Stimulated activated naive B cell treated with anti-CD40 and anti-IgM and Interleukin-4, amounts not matched to agents 10 μg/mL and 1 μg/mL and 100 μg/mL, for 72 hours (primary cell): ENCODE measurements around the gene ASTN2.

ENCODE experiments used
- ATAC-seq, 2 donors: fragments of 150-1000 bp; cut with Tn5 transposase; replicated peaks; 2 replicates each; pipeline ENCODE4 v1.10.0; 2021; ENCODE audit warnings: moderate library complexity in 1 of 2
- DNase-seq: peaks from one replicate; pipeline ENCODE4 v3.0.0; 2021
- H3K27ac Mint-ChIP-seq: one replicate; pipeline ENCODE4 v1.8.0; 2022; ENCODE audit warnings: mild to moderate bottlenecking, mixed read lengths
- H3K27me3 Mint-ChIP-seq, 2 donors: one replicate each; pipeline ENCODE4 v1.8.0; 2022; ENCODE audit warnings: mixed read lengths in 2 of 2
- H3K36me3 Mint-ChIP-seq, 2 donors: one replicate each; pipeline ENCODE4 v1.8.0; 2022; ENCODE audit warnings: mixed read lengths in 2 of 2, mild to moderate bottlenecking in 1 of 2
- H3K4me1 Mint-ChIP-seq, 2 donors: one replicate each; pipeline ENCODE4 v1.8.0; 2022; ENCODE audit warnings: mixed read lengths in 2 of 2, mild to moderate bottlenecking in 1 of 2
- H3K4me3 Mint-ChIP-seq, 2 donors: one replicate each; pipeline ENCODE4 v1.8.0; 2022; ENCODE audit warnings: mild to moderate bottlenecking in 2 of 2, mixed read lengths in 2 of 2, moderate library complexity in 1 of 2
- H3K9me3 Mint-ChIP-seq, 2 donors: one replicate each; pipeline ENCODE4 v1.8.0; 2022; ENCODE audit warnings: mixed read lengths in 2 of 2, mild to moderate bottlenecking in 1 of 2

ASTN2 gene

DNA sequence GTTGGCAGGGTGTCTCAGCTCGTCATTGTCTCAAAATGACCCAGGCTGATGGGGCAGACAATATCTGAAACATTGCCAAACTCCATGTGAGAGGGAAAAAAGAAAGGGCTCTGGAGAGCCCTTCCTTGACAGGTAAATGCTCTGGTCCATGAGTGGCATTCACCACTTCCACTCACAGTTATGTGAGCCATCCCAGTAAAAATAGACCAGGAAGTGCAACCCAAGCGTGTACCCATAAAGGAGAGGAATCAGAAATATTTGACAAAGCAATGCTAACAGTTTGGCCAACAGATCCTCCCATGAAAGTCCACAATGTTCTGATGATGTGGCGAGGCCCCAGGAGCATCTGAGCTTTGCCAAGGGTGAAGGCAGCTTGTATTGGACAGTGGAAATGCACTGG lies 49.4 kb downstream of the ASTN2 start:
- peaks cover 0 to 7% of the 10 kb centered on the region in 2 donors for H3K9me3 Mint-ChIP-seq
- H3K36me3 Mint-ChIP-seq = no peaks in the 10 kb centered on the region
- DNase-seq = no peak
- no peak for ATAC-seq
- no peaks in the 10 kb centered on the region for H3K27me3 Mint-ChIP-seq
- H3K4me3 Mint-ChIP-seq = no peak overlapping the region
- H3K4me1 Mint-ChIP-seq = no peaks in the 10 kb centered on the region
- H3K27ac Mint-ChIP-seq = no peak overlapping the region

DNA sequence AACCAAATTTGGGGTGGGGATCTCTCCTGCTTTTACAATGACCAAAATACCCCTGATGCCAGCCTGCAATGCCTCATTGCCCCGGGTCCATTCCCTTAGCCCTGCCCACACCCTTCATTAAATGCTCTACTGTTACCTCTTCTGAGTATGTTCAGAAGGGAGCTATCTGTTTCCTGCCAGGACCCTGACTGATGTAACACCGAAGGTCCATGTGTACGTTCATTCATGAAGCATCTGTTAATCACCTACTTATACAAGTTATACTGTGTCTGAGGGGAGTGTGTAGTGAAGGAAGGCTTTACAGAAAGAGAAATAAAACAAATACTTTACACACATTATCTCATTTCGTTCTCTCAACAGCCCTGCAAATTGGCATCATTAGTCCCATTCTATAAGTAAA lies 51.9 kb downstream of the ASTN2 start:
- ATAC-seq = no peak
- Mint-ChIP-seq H3K27ac (no peak overlapping the region), H3K9me3 (peaks cover 2 to 7% of the 10 kb centered on the region in 2 donors), H3K4me3 (no peak overlapping the region), H3K27me3 (no peaks in the 10 kb centered on the region), H3K4me1 (no peaks in the 10 kb centered on the region), H3K36me3 (no peaks in the 10 kb centered on the region)
- no peak for DNase-seq

DNA sequence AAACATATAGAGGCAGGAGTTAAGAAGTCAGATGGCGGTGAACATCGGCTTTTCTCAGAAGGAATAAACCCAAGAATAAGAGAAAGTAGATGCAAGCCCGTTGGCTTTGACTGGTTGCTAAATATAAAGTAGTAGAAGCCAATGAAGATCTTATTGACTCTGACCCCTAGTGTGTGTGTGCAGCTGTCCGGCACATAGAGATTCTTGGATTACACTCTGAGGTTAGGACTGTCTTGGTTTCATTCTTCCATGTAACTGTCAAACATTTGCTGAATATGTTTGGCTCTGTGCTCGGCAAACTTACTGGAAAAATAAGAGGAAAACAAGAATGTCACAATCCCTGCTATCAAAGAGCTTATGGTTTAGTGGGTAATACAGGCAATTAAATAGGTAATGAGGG lies 54.9 kb downstream of the ASTN2 start:
- H3K4me3 Mint-ChIP-seq = no peak overlapping the region
- H3K36me3 Mint-ChIP-seq = no peaks in the 10 kb centered on the region

DNA sequence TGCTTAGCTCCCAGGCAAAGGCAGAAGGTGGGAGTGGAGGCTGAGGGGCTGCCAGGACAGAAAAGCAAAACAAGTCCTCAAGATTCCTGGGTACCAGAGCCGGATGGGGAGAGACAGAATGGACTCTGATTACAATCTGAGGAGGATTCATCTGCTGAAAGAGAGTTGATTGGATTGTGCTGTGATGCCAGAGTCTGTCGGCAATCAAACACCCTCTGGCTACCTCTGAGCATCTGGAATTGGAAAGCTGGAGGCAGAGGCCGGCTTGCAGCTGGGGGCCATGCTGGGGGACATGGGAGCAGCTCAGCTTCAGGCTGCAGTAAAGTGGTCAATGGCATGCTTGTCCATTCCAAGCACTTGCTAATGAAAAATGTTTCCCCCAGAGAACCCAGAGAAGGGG lies 59.3 kb downstream of the ASTN2 start:
- H3K4me1 Mint-ChIP-seq = no peaks in the 10 kb centered on the region
- H3K27ac Mint-ChIP-seq = no peak overlapping the region
- ATAC-seq (no peak), DNase-seq (no peak)
- peaks cover 0 to 4% of the 10 kb centered on the region in 2 donors for H3K9me3 Mint-ChIP-seq
- H3K4me3 Mint-ChIP-seq = no peak overlapping the region
- no peaks in the 10 kb centered on the region for H3K27me3 Mint-ChIP-seq
- H3K36me3 Mint-ChIP-seq = no peaks in the 10 kb centered on the region

More for the DNA sequence above, 54.9 kb downstream of the ASTN2 start:
- Mint-ChIP-seq H3K9me3 (peaks cover 2 to 7% of the 10 kb centered on the region in 2 donors), H3K27me3 (no peaks in the 10 kb centered on the region), H3K4me1 (no peaks in the 10 kb centered on the region), H3K27ac (no peak overlapping the region)
- ATAC-seq (no peak), DNase-seq (no peak)

DNA sequence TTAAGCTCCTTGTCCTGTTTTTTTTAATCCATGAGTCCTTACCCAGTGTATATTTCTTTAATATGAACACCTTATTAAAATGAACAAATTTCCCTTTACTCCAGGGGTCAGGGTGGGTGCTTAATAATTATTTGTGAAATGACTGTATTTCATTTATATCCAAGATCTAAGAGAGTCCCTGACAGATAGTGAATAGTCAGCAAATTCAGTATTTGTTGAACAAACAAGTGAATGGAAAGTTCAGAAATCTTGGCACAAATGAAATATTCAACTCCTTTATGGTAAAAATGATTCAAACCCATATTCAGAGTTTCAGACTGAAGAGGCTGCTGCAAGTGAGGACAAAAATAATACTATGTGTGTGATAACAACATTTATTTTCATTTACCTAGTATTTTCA lies 59.9 kb downstream of the ASTN2 start:
- Mint-ChIP-seq H3K4me3 (no peak overlapping the region), H3K27ac (no peak overlapping the region), H3K4me1 (no peaks in the 10 kb centered on the region), H3K36me3 (no peaks in the 10 kb centered on the region), H3K9me3 (peaks cover 0 to 4% of the 10 kb centered on the region in 2 donors), H3K27me3 (no peaks in the 10 kb centered on the region)
- DNase-seq (no peak), ATAC-seq (no peak)

DNA sequence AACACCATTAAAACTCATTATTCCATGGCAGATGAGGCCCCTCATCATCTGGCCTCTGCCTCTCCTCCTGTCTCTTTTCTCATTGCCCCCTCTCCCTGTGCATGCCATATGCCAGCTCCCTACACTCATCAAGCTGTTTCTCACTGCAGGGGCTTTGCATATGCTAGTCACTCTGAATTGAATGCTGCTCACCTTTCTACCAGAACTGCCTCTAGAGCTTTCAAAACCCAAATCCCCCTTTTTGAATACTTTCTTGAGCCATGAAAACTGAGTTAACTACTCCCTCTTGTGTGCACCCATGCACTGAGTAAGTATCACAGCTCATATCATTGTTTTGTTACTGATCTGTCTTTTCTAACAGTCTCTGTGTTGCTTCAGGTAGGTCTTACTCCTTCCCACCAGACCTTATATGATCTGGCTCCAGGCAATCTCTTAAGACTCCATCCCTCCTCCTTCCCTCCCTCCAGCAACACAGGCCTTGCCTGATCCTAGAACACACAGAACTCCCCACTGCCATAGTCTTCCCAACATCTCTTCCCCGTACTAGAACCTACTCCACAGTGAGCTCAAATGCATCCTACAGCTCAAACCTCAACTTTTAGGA lies 60.5 kb downstream of the ASTN2 start:
- Mint-ChIP-seq H3K4me3 (no peak overlapping the region), H3K27ac (no peak overlapping the region), H3K27me3 (no peaks in the 10 kb centered on the region), H3K36me3 (no peaks in the 10 kb centered on the region), H3K4me1 (no peaks in the 10 kb centered on the region), H3K9me3 (peaks cover 0 to 4% of the 10 kb centered on the region in 2 donors)
- DNase-seq (no peak), ATAC-seq (no peak)

DNA sequence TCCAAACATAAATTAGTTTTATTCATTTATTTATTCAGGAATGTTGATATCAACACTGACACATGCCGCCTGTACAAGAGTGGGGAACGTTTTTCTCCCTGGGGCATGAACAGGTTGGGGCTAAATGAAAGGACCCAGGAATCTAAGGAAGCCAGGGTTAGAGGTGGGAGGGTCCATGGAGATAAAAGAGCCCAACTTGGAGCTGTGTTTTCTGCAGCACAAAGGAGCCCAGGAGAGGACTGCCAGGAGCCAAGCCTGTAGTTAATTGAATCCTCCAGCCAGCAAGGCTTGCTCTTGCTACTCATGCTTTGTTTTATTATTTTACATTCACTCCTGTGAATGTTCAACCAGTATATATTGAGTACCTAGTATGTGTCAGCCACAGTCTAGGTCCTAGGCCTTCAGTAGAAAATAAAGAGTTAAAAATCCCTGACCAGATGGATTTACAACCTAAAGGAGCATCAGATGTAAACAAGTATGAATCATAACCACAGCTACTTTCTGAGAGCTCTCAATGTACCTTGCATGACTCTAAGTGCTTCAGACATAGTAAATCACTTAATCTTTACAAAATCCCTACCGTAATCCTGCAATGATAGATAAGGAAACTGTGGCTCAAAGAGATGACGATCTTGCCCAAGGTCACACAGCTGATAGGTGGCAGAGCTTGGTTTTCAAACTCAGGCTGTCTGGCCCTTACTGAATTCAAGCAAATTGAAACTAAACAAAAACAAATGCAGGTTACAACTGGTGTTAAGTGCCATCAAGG lies 69.8 kb downstream of the ASTN2 start:
- Mint-ChIP-seq H3K36me3 (no peaks in the 10 kb centered on the region), H3K27me3 (no peaks in the 10 kb centered on the region), H3K9me3 (no peaks in the 10 kb centered on the region), H3K4me1 (no peaks in the 10 kb centered on the region), H3K4me3 (no peak overlapping the region), H3K27ac (no peak overlapping the region)
- DNase-seq (no peak), ATAC-seq (no peak)

DNA sequence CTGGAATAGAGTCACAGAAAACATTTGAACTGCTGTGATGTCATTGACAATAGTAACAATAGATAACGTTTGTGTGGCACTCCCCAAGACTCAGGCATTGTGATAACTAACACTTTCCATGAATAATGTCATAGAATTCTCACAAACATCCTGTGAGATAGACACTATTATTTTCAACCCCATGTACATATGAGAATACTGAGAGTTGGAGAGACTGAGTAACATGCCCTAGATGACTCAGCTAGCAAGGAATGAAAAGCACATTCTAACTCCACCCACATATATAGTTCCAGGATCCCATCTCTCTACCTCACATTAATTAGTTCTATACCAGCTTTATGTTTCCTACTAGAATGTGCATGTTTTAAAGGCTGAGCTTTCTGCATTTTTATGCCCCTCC lies 71.4 kb downstream of the ASTN2 start:
- H3K36me3 Mint-ChIP-seq = no peaks in the 10 kb centered on the region
- no peak overlapping the region for H3K27ac Mint-ChIP-seq
- no peaks in the 10 kb centered on the region for H3K9me3 Mint-ChIP-seq
- DNase-seq = no peak
- H3K27me3 Mint-ChIP-seq = no peaks in the 10 kb centered on the region
- ATAC-seq = no peak
- no peak overlapping the region for H3K4me3 Mint-ChIP-seq
- no peaks in the 10 kb centered on the region for H3K4me1 Mint-ChIP-seq

DNA sequence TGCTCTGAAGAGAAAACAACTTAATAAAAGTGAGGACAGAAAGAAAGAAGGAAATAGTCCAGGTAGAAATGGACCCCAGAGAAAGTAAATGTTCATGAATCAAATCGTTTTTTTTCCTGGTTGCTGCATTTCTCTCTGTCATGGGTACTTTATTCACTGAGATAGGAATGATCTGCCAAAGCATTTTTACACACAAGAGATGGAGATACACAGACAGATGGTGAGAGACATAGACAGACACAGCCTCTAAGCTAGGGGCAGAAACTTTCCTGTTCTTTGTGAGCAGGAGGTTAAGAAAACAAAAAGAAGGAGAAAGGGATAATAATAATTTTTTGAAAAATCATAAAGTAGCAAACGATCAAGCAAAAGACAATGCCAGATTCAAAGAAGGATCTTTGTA lies 73.7 kb downstream of the ASTN2 start:
- no peak overlapping the region for H3K4me3 Mint-ChIP-seq
- no peaks in the 10 kb centered on the region for H3K36me3 Mint-ChIP-seq
- no peak overlapping the region for H3K27ac Mint-ChIP-seq
- H3K9me3 Mint-ChIP-seq = no peaks in the 10 kb centered on the region
- H3K4me1 Mint-ChIP-seq = no peaks in the 10 kb centered on the region
- no peaks in the 10 kb centered on the region for H3K27me3 Mint-ChIP-seq
- DNase-seq = no peak
- no peak for ATAC-seq

DNA sequence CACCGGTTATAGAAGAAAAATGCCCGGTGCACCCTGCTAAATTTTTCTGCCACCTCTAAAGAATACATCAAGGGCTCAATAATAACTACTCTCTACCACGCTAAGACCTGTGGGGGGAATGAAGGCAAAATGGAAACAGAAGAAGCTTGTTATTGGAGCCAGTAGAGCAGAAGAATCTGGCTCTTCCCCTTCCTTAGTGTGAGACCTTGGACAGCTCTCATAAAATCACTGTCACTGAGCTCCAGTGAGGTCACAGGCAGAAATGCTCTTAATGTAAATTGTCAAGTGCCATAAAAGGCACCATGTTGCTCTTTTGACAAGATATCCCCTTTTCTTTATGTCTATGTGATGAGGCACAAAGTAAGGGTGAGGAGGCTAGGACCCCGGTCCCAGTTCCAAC lies 74.4 kb downstream of the ASTN2 start:
- H3K27ac Mint-ChIP-seq = no peak overlapping the region
- no peak overlapping the region for H3K4me3 Mint-ChIP-seq
- no peaks in the 10 kb centered on the region for H3K4me1 Mint-ChIP-seq
- ATAC-seq = no peak
- no peaks in the 10 kb centered on the region for H3K36me3 Mint-ChIP-seq
- DNase-seq = no peak
- H3K27me3 Mint-ChIP-seq = no peaks in the 10 kb centered on the region
- no peaks in the 10 kb centered on the region for H3K9me3 Mint-ChIP-seq

DNA sequence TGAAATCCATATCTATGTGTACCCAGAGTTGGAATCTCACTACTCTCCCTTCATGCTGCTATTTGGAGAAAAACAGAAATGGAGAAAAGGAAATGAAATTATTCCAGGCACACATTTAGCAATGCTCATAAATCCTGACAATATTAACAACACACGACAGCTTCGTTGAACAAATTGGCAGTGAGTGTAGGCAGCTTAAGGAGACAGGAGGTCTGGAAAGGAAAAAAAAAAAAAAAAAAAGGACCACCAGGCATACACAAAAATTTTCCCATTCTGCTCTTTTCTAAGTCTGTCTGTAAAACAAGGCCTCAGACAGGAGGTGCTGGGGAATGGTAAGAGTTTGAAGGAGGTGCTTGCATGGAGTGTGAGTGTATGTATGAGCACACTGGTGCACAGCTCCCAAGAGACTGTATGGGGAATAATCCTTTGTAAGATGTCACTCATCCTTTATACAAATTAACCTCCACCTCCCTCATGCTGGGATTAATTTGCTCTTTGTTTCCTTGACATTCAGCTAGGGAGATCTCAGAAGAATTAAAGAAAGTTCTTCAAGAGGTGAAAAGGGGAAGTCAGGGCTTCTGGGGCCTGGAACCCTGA lies 78.9 kb downstream of the ASTN2 start:
- no peaks in the 10 kb centered on the region for H3K27me3 Mint-ChIP-seq
- no peaks in the 10 kb centered on the region for H3K4me1 Mint-ChIP-seq

DNA sequence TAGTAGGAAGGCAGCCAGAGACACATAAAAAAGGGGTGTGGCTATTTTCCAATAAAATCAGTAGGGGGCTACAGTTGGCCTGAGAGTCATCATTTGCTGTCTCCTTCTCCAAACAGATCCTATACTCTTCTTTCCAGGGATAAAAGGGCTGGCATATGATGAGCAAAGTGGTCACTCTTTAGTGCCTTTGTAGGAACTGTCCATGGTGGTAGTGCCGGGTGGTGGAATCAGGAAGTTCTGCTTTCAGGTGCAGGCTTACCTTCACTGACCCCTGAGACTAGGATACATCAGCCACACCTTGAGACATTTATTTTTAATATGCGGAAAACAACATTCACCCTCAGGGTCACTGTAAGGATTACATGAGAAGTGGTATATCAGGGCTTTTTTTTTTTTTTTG lies 80.8 kb downstream of the ASTN2 start:
- ATAC-seq = no peak
- peaks cover 0 to 1% of the 10 kb centered on the region in 2 donors for H3K9me3 Mint-ChIP-seq
- no peaks in the 10 kb centered on the region for H3K27me3 Mint-ChIP-seq
- no peak for DNase-seq
- H3K27ac Mint-ChIP-seq = no peak overlapping the region
- H3K36me3 Mint-ChIP-seq = no peaks in the 10 kb centered on the region
- H3K4me1 Mint-ChIP-seq = no peaks in the 10 kb centered on the region
- no peak overlapping the region for H3K4me3 Mint-ChIP-seq

More for the DNA sequence above, 78.9 kb downstream of the ASTN2 start:
- H3K36me3 Mint-ChIP-seq = no peaks in the 10 kb centered on the region
- no peak for ATAC-seq
- no peak overlapping the region for H3K27ac Mint-ChIP-seq
- H3K4me3 Mint-ChIP-seq = no peak overlapping the region
- peaks cover 0 to 1% of the 10 kb centered on the region in 2 donors for H3K9me3 Mint-ChIP-seq
- DNase-seq = no peak

DNA sequence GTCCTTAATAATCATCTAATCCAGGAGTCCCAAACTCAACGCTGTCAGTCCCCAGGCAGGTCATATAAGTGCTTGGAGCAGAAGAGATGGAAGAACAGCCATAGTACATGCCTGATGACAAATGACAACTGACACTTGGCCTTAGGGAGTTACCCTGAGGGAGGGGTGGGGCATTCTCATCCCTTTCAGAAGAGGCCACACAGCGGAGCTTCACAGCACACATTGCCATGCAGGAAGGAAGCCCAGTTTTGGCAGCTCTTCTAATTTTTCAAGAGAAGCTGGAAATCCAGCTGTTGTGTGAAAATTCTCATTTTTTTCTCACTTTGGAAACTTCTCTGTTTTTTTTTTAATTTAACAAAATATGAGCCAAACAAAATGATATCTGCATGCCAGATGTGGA lies 89.0 kb downstream of the ASTN2 start:
- DNase-seq (no peak), ATAC-seq (no peak)
- no peak overlapping the region for H3K27ac Mint-ChIP-seq
- no peak overlapping the region for H3K4me3 Mint-ChIP-seq
- no peaks in the 10 kb centered on the region for H3K27me3 Mint-ChIP-seq
- H3K9me3 Mint-ChIP-seq = peaks cover 2 to 16% of the 10 kb centered on the region in 2 donors
- no peaks in the 10 kb centered on the region for H3K4me1 Mint-ChIP-seq
- no peaks in the 10 kb centered on the region for H3K36me3 Mint-ChIP-seq

DNA sequence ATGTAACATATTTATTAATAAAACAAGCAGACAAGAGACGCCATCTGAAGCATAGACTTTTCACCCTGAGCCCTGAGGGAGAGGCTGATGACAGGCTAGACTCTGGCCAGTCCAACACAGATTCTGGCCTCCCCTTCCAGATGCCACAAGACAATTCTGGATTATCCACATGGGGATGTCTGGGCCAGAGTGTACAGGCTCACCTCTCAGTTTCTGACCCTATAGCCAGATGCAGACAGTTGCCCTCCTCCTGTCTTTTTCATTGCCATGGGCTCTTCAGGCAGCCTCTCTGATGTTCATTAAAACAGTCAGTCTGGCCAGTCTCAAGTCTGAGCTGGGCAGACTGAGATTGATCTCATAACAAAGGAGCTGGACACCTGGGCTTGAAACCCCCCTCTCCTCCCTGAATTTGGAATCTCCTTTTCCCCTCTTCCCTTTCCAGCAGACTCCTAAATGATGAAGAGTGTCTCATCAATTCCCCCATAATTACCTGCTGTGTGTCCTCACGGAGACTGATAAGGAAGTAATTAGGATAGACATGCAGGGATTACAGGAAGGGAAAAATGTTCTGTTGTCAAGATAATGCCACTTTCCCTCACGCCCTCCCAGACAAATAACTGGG lies 89.6 kb downstream of the ASTN2 start:
- DNase-seq (no peak), ATAC-seq (no peak)
- H3K4me1 Mint-ChIP-seq = no peaks in the 10 kb centered on the region
- peaks cover 2 to 16% of the 10 kb centered on the region in 2 donors for H3K9me3 Mint-ChIP-seq
- H3K27ac Mint-ChIP-seq = no peak overlapping the region
- no peaks in the 10 kb centered on the region for H3K27me3 Mint-ChIP-seq
- no peaks in the 10 kb centered on the region for H3K36me3 Mint-ChIP-seq
- H3K4me3 Mint-ChIP-seq = no peak overlapping the region

DNA sequence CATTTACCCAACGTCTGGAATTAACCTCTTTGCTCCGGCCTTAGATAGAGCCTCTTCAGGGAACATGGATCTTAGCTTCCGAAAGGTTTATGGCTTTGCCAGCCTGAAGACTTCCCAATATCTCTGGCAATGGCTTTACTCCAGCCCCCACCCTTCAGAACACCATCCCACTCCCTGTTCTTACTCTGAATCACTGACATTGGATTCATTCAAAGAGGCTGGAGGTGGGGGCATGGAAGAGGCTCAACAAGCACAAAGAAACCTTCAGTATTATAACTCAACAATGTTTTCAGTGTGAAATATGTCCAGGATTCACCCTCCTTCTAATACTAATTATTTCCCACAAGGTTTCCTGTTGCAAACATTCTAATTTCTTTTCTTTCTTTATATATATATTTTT lies 91.5 kb downstream of the ASTN2 start:
- H3K27me3 Mint-ChIP-seq = no peaks in the 10 kb centered on the region
- ATAC-seq = no peak
- no peak for DNase-seq
- peaks cover 2 to 16% of the 10 kb centered on the region in 2 donors for H3K9me3 Mint-ChIP-seq
- H3K27ac Mint-ChIP-seq = no peak overlapping the region
- H3K4me1 Mint-ChIP-seq = no peaks in the 10 kb centered on the region
- no peaks in the 10 kb centered on the region for H3K36me3 Mint-ChIP-seq
- H3K4me3 Mint-ChIP-seq = no peak overlapping the region
